Keratinocyte (primary cell): ENCODE data around the gene DLX4.

ENCODE experiments used
- CTCF ChIP-seq, 3 experiments: IDR thresholded peaks in 1 of 3; conservative IDR thresholded peaks in 1 of 3; optimal IDR thresholded peaks in 1 of 3; 2 replicates in 2 of 3; 3 replicates in 1 of 3; pipeline versions ENCODE3 to v1.5.1; 2011; ENCODE audit warnings: low read length in 3 of 3, mild to moderate bottlenecking in 3 of 3, moderate library complexity in 2 of 3, control low read depth in 1 of 3, inconsistent platforms in 1 of 3; ENCODE audit not compliant: insufficient read depth in 2 of 3; ENCODE audit errors: extremely low read depth in 1 of 3
- EZH2 ChIP-seq: IDR thresholded peaks from one replicate; pipeline ENCODE4 v1.6.1; 2012; ENCODE audit warnings: inconsistent platforms, mild to moderate bottlenecking, low read length, moderate library complexity

GRCh38 chr17:49967621-49968404 lies 1.2 kb upstream of the DLX4 start:
- no peak for TF ChIP-seq CTCF (optimal IDR thresholded peaks at IDR 0.05 in 1 of 3, IDR thresholded peaks at IDR 0.05 in 1 of 3, conservative IDR thresholded peaks at IDR 0.05 in 1 of 3; ENCODE audit: extremely low read depth in 1 of 3, insufficient read depth in 2 of 3, low read length in 3 of 3)
- TF ChIP-seq EZH2: peak; percentile 53
